OCI-M1 (cell line): ENCODE measurements around the gene POLE.

Experiments
- DNase-seq: peaks from one replicate; lab custom pipeline; 2025; lab: John Stamatoyannopoulos, UW

Gene POLE

DNA sequence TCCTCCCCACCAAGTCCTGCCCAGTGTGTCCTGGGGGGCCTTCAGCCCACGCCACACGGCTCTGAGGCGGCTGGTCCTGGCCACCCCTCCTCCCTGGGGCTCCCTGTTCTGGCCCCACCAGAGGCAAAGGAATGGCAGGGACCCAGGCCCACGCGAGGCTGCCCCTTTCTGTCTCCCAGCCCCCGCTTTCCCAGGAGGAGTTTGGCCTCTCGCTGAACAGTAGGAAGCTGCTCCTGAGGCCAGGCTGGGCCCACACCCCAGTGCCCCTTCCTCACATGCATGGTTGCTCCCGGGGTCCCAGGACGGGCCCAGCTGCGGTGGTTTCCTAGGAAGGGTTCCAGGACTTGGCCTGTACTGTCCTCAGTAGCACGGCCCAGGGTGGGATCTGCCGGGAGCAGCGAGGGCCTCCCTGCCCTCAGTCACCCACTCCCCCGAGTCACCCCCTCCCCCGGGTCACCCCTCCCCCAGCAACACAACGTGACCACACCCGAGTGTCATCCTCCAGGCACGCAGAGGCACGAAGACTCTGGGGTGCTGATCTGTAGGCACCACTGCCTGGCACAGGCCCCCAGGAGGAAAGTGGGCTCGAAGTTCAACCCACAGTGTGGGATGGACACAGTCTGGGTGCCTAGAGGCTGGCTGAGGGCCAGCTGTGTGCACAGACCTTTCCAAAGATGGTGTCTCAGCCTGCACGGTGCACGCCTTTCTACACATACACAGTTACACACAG is 109.8 kb downstream of the POLE start:
- DNase-seq = no peak

DNA sequence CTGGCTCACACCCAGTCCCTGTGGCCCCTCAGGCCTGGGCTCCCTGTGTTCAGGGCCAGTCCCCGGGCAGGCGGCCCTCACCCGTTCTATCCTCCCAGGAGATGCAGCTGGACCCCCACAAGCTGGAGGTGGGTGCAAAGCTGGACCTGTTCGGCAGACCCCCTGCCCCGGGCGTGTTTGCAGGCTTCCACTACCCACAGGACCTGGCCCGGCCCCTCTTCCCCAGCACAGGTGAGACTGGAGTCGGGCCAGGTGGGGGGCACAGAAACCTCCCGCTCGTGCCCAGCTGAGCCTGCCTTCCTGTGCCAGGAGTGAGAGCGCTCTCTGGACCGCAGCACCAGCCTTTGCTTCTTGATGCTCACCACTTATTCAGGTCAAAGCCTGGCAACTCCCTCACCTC is 110.4 kb downstream of the POLE start:
- DNase-seq = no peak

DNA sequence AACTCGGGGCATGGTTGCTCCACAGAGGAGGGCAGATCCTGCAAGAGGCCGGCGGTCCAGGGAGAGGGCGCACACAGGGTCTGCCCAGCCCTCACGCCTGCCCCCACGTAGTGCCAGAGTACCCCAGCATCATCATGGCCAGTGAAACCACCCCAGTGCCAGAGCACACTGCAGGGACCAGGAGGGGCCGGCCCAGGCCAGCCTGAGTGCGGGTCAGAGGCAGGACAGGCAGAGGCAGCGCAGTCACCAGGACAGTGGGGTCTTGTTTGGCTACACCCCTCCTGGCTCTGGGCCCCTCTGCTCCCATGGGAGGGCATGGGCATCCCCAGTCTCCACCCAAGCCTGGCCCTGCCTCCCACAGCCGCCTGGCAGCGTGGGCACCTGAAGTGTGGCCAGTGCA is 111.5 kb downstream of the POLE start:
- no peak for DNase-seq

DNA sequence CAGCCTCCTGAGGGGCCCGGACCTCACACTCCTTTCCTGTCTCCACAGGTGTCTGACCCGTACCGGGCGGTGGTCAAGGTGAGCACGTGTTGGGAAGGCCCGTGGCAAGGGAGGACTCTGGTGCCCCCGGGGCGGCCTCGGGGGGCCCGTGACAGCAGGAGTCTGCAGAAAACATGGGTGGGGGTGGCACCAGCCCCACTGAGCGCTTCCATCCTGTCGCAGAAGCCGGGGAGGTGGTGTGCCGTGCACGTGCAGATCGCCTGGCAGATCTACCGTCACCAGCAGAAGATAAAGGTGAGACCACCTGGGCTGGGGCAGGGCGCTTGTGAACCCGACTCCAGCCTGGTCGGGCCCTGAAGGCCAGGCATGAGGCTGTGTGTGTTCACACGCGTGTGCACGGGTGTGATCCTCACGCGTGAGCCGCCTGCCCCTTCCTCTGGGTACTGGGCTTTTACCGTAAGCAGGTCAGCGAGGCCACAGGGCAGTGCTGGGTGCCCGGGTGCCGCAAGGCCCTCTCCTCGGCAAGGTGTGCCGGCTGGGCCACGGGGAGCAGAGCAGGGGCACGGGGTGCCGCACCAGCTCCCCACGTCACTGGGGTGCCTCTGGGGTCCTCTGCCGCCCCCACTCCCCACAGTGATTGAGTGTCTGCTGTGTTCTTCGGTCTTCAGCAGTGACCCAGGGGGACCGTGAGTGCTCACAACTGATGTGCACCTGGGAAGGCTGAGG is 112.7 kb downstream of the POLE start:
- no peak for DNase-seq
